Left lung (tissue), 10 donors: ENCODE results near the gene ADCK2. TPM values are rescaled to one million over a fixed set of nuclear protein-coding genes. Genes with fewer than 3 reads are reported as not detected.

ENCODE experiments used
- ATAC-seq: fragments of 200-7000 bp; cut with Tn5 transposase; one replicate; pipeline ENCODE4 v1.9.1; 2020; ENCODE audit warnings: moderate library complexity
- DNase-seq, 4 donors: peaks; one replicate each; pipeline ENCODE4 v3.0.0-alpha.2; 2013 to 2020
- H3K27ac ChIP-seq, 2 donors: fragments of 200-600 bp; sonication (generic) in 1 of 2; one replicate each; pipeline versions ENCODE4 v1.5.0 to v1.8.0; 2020 to 2021
- H3K27me3 ChIP-seq, 2 donors: fragments of 200-600 bp; sonication (generic) in 1 of 2; one replicate each; pipeline versions ENCODE4 v1.5.0 to v1.8.0; 2020 to 2021
- H3K36me3 ChIP-seq, 2 donors: fragments of 200-600 bp; sonication (generic) in 1 of 2; one replicate each; pipeline versions ENCODE4 v1.5.0 to v1.8.0; 2020 to 2021
- H3K4me1 ChIP-seq, 2 donors: fragments of 200-600 bp; one replicate each; pipeline ENCODE4 v1.8.0; 2021
- H3K4me3 ChIP-seq, 2 donors: fragments of 200-600 bp; sonication (generic) in 1 of 2; one replicate each; pipeline versions ENCODE4 v1.5.0 to v1.8.0; 2020 to 2021; ENCODE audit warnings: mild to moderate bottlenecking in 1 of 2
- H3K9me3 ChIP-seq, 2 donors: fragments of 200-600 bp; sonication (generic) in 1 of 2; one replicate each; pipeline versions ENCODE4 v1.5.0 to v1.8.0; 2020 to 2021
- CTCF ChIP-seq, 2 donors: fragments of 200-600 bp; sonication (generic) in 1 of 2; IDR thresholded peaks; one replicate each; pipeline versions ENCODE4 v1.5.0 to v1.8.0; 2021; ENCODE audit warnings: antibody characterized with exemption in 2 of 2
- intact Hi-C, 2 donors: fragments of 100-400 bp; cut with DNase I; formaldehyde crosslinking; loops; one replicate each; pipeline versions ENCODE4 v1.11.2 to v1.14.2; 2022
- polyA plus RNA-seq, 6 donors: library from polyadenylated mRNA; unstranded; fragments of 120-200 nt; gene quantifications; one replicate each; pipeline ENCODE4 v1.2.1, GENCODE V29; 2013; ENCODE audit not compliant: insufficient read length in 6 of 6
- total RNA-seq, 2 donors: library from RNA; stranded (reverse); fragmentation: NEBNext Ultra II Directional; extraction: Animal tissue kit (Norgen Biotek cat#: 25700); gene quantifications; one replicate each; pipeline ENCODE4 v1.2.1, GENCODE V29; 2021
- donor health status: DM: no; HTN: yes; CAD: no.
- donor health status: DM: no; HTN: no; CAD: no.

Gene ADCK2
- total and polyA plus RNA-seq, 8 donors, result 14.5 to 22.0 (median 17.7) TPM

DNA sequence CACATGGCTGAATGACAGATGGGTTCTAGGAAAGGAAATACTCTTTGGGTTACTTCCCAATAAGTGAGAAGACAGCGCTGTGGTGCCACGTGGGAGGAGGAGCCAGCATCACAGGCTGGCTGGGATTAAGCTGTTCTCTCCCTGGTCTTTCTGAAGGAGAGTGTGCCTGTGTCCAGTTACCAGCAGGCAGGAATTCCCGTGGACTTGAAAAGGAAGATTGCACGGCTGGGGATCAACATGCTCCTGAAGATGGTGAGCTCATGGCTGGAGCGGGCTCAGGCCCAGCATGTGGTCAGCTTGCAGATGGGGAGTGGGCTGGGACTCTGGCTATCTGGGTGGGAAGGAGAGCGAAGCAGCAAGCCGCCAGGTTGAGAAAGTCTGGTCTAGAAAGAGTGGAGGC is 8.1 kb downstream of the ADCK2 start:
- Histone ChIP-seq H3K27me3 (no peaks in the 10 kb centered on the region), H3K27ac (no peak overlapping the region), H3K4me3 (no peak overlapping the region), H3K9me3 (no peaks in the 10 kb centered on the region), H3K36me3 (peaks cover 0 to 62% of the 10 kb centered on the region in 2 donors), H3K4me1 (peaks cover 0 to under 1% of the 10 kb centered on the region in 2 donors)
- intact Hi-C loops, result no loop called here
- ATAC-seq, result no peak
- TF ChIP-seq CTCF (IDR thresholded peaks at IDR 0.05), result no peak
- DNase-seq, result no peak

DNA sequence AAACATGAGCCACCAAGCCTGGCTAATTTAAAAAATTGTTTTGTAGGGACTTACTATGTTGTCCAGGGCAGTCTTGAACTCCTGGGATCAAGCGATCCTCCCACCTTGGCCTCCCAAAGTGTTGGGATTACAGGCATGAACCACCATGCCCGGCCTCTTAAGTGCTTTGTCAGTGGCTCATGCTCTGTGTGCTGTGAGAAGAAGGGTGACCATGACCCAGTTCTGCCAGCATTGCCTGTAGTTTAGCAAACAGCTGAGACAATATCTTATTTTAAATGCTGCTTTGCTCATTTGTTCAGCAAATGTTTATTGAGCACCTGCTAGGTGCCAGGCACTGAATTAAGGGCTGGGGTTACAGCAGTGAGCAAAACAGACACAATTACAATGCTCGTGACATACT is 9.0 kb downstream of the ADCK2 start:
- intact Hi-C loops, result no loop called here

DNA sequence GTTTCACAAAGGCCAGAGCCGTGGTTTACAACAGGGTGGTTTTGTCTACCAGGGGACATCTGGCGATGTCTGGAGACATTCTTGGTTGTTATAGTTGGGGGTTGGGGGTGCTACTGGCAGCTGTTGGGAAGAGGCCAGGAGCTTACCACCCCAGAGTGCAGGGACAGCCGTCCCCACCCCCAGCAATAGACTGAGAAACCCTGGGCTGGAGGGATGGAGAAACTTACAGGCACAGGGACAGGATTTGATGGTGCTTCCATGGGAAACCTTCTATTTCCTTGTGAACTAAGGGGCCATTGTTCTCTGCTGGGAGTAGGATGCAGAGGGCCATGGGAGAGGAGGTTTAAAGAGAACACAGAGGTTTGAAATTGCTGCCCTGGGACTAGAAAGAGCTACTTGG is 10.9 kb downstream of the ADCK2 start:
- TF ChIP-seq CTCF (IDR thresholded peaks at IDR 0.05), result no peak
- peaks cover 0 to 70% of the 10 kb centered on the region in 2 donors for H3K36me3 ChIP-seq
- DNase-seq (no peak), ATAC-seq (no peak)
- H3K9me3 ChIP-seq, result no peaks in the 10 kb centered on the region
- intact Hi-C loops, result no loop called here
- no peak overlapping the region for H3K27ac ChIP-seq
- no peak overlapping the region for H3K4me3 ChIP-seq
- no peaks in the 10 kb centered on the region for H3K27me3 ChIP-seq
- H3K4me1 ChIP-seq, result no peaks in the 10 kb centered on the region

More for the DNA sequence above, 9.0 kb downstream of the ADCK2 start:
- no peak for ATAC-seq
- no peaks in the 10 kb centered on the region for H3K27me3 ChIP-seq
- no peaks in the 10 kb centered on the region for H3K4me1 ChIP-seq
- H3K4me3 ChIP-seq, result no peak overlapping the region
- H3K36me3 ChIP-seq, result peaks cover 0 to 63% of the 10 kb centered on the region in 2 donors
- no peak overlapping the region for H3K27ac ChIP-seq
- no peaks in the 10 kb centered on the region for H3K9me3 ChIP-seq
- TF ChIP-seq CTCF (IDR thresholded peaks at IDR 0.05), result no peak
- no peak for DNase-seq

GRCh38 chr7:140684066-140684950 is 11.6 kb downstream of the ADCK2 start:
- TF ChIP-seq CTCF (IDR thresholded peaks at IDR 0.05), result no peak
- peaks cover 0 to 70% of the 10 kb centered on the region in 2 donors for H3K36me3 ChIP-seq
- intact Hi-C loops, result no loop called here
- H3K4me1 ChIP-seq, result no peaks in the 10 kb centered on the region
- no peaks in the 10 kb centered on the region for H3K9me3 ChIP-seq
- H3K27ac ChIP-seq, result no peak overlapping the region
- no peak for ATAC-seq
- no peak overlapping the region for H3K4me3 ChIP-seq
- no peak for DNase-seq
- no peaks in the 10 kb centered on the region for H3K27me3 ChIP-seq

DNA sequence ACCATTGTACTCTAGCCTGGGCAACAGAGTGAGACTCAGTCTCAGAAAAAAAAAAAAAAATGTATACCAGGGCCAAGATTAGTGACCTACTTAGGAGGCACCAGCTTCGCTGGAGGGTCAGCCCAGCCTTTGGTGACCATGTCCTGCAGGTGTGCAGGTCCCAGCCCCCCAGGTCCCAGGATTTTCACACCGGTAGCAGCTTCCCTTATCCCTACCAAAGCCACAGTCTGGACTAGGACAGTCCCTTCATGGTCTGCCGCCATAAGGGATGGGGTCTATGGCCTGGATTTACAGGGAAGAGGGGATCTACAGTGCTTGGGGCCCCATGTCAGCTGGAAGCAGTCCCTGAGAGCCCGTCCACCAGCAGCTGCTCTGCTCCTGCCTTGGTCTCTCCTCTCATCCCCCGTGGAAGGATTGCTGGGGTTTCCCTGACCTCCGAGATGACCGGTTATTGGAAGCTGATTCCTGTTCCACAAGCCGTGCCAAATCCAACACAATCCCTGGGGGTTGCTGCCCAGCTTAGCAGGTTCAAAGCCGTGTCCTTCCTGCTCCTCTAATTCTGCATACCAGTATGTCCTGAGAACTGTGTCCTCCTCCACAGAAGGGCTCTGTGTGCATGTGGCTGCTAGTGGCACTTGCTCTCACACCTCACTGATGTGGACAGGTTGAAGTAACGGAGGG is 12.8 kb downstream of the ADCK2 start:
- Histone ChIP-seq H3K27me3 (no peaks in the 10 kb centered on the region), H3K36me3 (peaks cover 0 to 65% of the 10 kb centered on the region in 2 donors), H3K9me3 (no peaks in the 10 kb centered on the region), H3K4me1 (no peaks in the 10 kb centered on the region), H3K4me3 (no peak overlapping the region), H3K27ac (no peak overlapping the region)
- ATAC-seq, result no peak
- DNase-seq, result no peak
- no peak for TF ChIP-seq CTCF (IDR thresholded peaks at IDR 0.05)
- intact Hi-C loops, result no loop called here
